HG03280 (cell line): Measurements from ENCODE around the gene HERC4.
"Not testable (repeated sequence)": the region's sequence is repeated elsewhere in the genome, so short reads cannot be mapped to it uniquely, and the experiment has no call there.

Source experiments
- ATAC-seq: cut with Tn5 transposase; IDR thresholded peaks from one replicate; pipeline ENCODE4 v1.9.1; 2021; ENCODE audit warnings: mild to moderate bottlenecking, moderate library complexity; ENCODE audit not compliant: unreplicated experiment

Gene HERC4

DNA sequence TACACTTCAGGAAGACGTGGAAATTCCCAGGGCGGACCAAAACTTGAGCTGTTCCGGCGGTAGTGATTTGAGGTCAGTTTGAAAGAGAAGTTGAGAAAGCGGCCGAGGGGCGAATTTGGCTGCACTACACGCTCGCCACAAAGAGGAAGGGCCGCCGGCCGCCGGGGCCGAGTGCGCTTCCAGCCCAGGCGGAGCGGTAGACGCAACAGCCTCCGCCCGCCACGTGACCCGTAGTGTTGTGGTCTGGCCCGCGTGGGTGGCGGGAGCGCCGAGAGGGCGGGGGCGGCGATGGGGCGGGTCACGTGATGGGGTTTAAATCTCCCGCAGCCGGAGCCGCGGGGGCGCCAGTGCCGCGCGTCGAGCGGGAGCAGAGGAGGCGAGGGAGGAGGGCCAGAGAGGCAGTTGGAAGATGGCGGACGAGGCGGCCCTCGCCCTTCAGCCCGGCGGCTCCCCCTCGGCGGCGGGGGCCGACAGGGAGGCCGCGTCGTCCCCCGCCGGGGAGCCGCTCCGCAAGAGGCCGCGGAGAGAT is 190.7 kb downstream of the HERC4 start, which contains the start of gene SIRT1:
TSS of gene SIRT1 (plus strand) at position 344 of the 529 bp plus-strand sequence. CDS start at position 410, 66 bp downstream.
- peak; percentile 82 for ATAC-seq

GRCh38 chr10:67883710-67884312 is 191.3 kb downstream of the HERC4 start:
- no peak for ATAC-seq

DNA sequence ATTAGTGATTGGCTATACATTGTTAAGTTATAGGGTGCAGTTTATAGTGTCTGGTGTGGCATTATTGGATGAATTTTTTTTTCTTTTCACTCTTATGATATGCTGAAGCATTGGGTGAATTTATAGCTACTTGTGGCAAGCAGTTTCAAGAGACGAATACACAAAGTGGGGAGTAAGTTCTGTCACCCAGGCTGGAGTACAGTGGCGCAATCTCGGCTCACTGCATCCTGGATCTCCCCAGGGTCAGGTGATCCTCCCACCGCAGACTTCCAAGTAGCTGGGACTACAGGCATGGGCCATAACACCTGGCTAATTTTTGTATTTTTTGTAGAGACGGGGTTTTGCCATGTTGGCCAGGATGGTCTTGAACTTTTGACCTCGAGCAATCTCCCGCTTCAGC is 196.9 kb downstream of the HERC4 start:
- no peak for ATAC-seq

DNA sequence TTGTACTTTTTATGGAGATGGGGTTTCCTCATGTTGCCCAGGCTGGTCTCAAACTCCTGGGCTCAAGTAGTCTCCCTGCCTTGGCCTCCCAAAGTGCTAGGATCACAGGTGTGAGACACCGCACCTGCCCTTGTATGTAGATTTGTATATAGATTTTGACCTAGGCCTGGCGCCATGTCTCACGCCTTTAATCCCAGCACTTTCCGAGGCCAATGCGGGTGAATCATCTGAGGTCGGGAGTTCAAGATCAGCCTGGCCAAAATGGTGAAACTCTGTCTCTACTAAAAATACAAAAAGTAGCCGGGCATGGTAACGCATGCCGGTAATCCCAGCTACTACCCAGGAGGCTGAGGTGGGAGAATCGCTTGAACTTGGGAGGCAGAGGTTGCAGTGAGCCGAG is 197.7 kb downstream of the HERC4 start:
- not testable (repeated sequence) for ATAC-seq

GRCh38 chr10:67875340-67876238 is 199.5 kb downstream of the HERC4 start:
- no peak for ATAC-seq
